Kidney glomerular epithelial cell (primary cell): Measurements from ENCODE around the gene PKD1L1.

ENCODE experiments used
- DNase-seq: peaks from one replicate; lab custom pipeline; 2025; lab: John Stamatoyannopoulos, UW

PKD1L1 gene

GRCh38 chr7:47735431-47736345, 212.6 kb downstream of the PKD1L1 start:
- DNase-seq, result no peak

DNA sequence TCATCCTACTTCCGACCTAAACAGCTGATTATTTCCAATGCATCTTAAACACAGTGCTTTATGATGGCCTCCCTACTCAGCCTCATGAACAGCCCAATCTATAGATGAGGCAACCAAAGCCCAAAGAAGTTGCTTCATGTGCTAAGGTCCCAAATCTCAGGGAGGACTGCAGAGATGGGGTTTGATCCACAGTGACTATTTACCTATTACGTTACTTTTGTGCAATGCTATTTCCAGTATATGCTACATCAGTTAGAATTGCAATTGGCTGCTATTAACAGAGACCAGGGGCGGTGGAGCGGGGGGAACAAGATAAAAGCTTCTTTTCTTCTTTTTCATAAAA, 213.3 kb downstream of the PKD1L1 start:
- no peak for DNase-seq

- no peak for DNase-seq
Measured at GRCh38 chr7:47734287-47734948, 213.8 kb downstream of the PKD1L1 start.

GRCh38 chr7:47730142-47730541, 218.1 kb downstream of the PKD1L1 start:
- no peak for DNase-seq

DNA sequence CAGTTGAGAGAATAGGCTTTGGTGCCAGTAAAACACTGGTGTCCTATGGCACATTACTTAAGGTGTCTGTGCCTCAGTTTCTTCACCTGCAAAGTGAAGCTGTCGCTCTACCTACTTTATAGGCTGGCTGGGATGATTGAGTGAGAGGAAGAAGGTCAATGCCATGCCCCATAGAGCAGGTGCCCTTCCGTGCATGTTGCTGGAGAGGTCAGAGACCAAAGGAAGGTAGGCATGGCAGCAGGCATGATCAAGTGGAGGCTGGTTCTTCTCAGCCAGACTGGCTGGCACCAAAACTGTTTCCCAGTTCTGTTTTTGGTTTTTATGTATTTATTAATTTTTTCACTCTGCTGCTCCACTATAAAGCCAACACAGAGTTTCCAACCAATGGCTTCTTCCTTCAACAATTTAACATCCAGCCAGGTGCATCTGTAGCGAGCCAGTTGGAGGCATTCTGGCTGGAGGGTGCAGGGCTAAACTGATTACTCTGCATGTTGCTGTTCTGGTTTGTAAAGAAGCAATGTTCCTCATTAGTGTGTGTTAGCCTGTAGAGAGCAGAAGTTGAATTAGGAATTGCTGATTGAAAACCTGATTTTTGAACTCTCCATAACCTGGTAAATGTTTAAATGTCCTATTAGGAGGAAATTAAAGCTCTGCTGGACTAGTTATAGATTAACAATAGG, 222.1 kb downstream of the PKD1L1 start:
- no peak for DNase-seq

DNA sequence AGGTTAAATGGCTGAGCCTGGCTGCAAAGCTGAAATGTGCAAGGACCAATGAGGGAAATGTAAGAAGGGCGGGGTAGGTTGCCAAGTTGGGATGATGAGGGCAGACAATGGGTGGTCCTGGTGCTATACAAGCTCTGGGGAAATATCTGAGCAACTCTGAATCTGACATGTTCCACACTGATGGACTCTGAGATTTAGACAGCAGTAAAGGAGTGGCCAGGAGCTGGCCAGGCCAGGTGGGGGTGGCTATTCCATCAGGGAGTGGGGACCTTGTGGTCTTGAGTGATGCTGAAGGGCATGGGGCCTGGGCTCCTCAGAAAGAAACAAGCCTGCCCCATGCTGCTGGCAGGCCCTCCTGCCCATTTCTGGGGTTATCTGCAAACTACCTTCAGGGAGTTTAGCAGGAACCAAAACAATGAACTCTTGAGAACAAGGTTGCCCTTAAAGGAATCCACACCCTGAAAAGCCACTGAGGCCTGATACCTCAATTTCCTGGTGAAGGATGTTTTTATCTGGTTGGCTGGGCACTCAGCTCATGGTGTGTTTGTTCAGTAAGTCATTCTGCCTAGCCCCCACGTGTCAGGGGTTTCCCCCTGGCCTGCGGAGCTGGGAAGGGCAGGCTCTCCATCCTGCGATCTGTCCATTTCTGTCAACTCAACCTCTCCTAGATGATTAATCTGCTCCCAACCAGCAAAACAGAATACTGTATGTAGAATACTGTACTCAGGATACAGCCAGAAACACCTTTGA, 223.1 kb downstream of the PKD1L1 start:
- peak; percentile 96 for DNase-seq
